Glutamatergic neuron (in vitro differentiated cells): ENCODE results near the gene AGPAT2. TPM values are rescaled to one million over a fixed set of nuclear protein-coding genes. Genes with fewer than 3 reads are reported as not detected.

Experiments used
- DNase-seq: peaks from one replicate; pipeline ENCODE4 v3.0.0; 2022
- H3K27ac Mint-ChIP-seq: one replicate; pipeline ENCODE4 v1.8.0; 2020; ENCODE audit warnings: mild to moderate bottlenecking, mixed read lengths, inconsistent platforms; ENCODE audit not compliant: unreplicated experiment
- H3K27me3 Mint-ChIP-seq: one replicate; pipeline ENCODE4 v1.8.0; 2020; ENCODE audit warnings: mild to moderate bottlenecking, moderate library complexity, mixed read lengths, inconsistent platforms; ENCODE audit not compliant: unreplicated experiment
- H3K36me3 Mint-ChIP-seq: one replicate; pipeline ENCODE4 v1.8.0; 2020; ENCODE audit warnings: mild to moderate bottlenecking, mixed read lengths, inconsistent platforms; ENCODE audit not compliant: unreplicated experiment
- H3K4me1 Mint-ChIP-seq: one replicate; pipeline ENCODE4 v1.8.0; 2020; ENCODE audit warnings: mild to moderate bottlenecking, low read depth, mixed read lengths, inconsistent platforms; ENCODE audit not compliant: unreplicated experiment
- H3K4me3 Mint-ChIP-seq: one replicate; pipeline ENCODE4 v1.8.0; 2020; ENCODE audit warnings: mild to moderate bottlenecking, mixed read lengths, inconsistent platforms; ENCODE audit not compliant: unreplicated experiment
- H3K9me3 Mint-ChIP-seq: one replicate; pipeline ENCODE4 v1.8.0; 2020; ENCODE audit warnings: mild to moderate bottlenecking, moderate library complexity, mixed read lengths, inconsistent platforms; ENCODE audit not compliant: unreplicated experiment
- total RNA-seq: library from RNA; stranded (reverse); fragmentation: NEBNext Ultra II Directional; extraction: Animal tissue kit (Norgen Biotek cat#: 25700); gene quantifications from one replicate; pipeline ENCODE4 v1.2.1, GENCODE V29; 2021; ENCODE audit not compliant: unreplicated experiment
- TF ChIP-seq, protein P1 (sequence below): fragments of 200-600 bp; sonication (generic); IDR thresholded peaks from one replicate; pipeline ENCODE4 v1.5.0; 2021; ENCODE audit not compliant: partially characterized antibody, unreplicated experiment

AGPAT2 gene
- total RNA-seq, 1 donor from 2014 or later: 72.8 TPM

- H3K27me3 Mint-ChIP-seq: peaks cover 3% of the 10 kb centered on the region
- DNase-seq: no peak
- no peaks in the 10 kb centered on the region for H3K36me3 Mint-ChIP-seq
- H3K27ac Mint-ChIP-seq: no peak overlapping the region
- H3K4me1 Mint-ChIP-seq: peaks cover 13% of the 10 kb centered on the region
- H3K9me3 Mint-ChIP-seq: no peaks in the 10 kb centered on the region
- H3K4me3 Mint-ChIP-seq: no peak overlapping the region
- TF ChIP-seq, protein P1, sequence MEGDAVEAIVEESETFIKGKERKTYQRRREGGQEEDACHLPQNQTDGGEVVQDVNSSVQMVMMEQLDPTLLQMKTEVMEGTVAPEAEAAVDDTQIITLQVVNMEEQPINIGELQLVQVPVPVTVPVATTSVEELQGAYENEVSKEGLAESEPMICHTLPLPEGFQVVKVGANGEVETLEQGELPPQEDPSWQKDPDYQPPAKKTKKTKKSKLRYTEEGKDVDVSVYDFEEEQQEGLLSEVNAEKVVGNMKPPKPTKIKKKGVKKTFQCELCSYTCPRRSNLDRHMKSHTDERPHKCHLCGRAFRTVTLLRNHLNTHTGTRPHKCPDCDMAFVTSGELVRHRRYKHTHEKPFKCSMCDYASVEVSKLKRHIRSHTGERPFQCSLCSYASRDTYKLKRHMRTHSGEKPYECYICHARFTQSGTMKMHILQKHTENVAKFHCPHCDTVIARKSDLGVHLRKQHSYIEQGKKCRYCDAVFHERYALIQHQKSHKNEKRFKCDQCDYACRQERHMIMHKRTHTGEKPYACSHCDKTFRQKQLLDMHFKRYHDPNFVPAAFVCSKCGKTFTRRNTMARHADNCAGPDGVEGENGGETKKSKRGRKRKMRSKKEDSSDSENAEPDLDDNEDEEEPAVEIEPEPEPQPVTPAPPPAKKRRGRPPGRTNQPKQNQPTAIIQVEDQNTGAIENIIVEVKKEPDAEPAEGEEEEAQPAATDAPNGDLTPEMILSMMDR: no peak
These were observed 4.0 kb downstream of the AGPAT2 start for GRCh38 chr9:136683173-136683745.

DNA sequence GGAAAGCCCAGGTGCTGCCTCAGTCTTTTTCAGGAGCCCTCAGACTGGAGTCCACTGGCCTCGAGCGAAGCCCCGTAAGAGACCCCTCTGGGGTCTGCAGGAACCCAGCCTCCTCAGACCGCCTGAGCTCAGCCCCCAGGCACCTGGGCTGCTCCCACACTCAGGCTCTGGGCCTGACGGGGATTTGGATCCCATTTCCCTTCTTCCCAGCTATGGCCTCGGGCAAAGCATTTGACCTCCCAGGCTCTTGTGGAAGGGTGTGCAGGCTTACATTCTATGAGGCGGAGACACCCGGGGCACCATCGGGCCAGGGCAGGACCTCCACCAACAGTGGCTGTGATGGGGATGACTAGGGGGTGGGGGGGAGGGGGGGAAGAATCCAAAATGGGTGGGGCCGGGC lies 4.5 kb downstream of the AGPAT2 start:
- Mint-ChIP-seq H3K4me1 (peaks cover 13% of the 10 kb centered on the region), H3K9me3 (no peaks in the 10 kb centered on the region), H3K36me3 (no peaks in the 10 kb centered on the region), H3K4me3 (no peak overlapping the region), H3K27me3 (peaks cover 3% of the 10 kb centered on the region), H3K27ac (no peak overlapping the region)
- TF ChIP-seq, protein P1: no peak
- no peak for DNase-seq

DNA sequence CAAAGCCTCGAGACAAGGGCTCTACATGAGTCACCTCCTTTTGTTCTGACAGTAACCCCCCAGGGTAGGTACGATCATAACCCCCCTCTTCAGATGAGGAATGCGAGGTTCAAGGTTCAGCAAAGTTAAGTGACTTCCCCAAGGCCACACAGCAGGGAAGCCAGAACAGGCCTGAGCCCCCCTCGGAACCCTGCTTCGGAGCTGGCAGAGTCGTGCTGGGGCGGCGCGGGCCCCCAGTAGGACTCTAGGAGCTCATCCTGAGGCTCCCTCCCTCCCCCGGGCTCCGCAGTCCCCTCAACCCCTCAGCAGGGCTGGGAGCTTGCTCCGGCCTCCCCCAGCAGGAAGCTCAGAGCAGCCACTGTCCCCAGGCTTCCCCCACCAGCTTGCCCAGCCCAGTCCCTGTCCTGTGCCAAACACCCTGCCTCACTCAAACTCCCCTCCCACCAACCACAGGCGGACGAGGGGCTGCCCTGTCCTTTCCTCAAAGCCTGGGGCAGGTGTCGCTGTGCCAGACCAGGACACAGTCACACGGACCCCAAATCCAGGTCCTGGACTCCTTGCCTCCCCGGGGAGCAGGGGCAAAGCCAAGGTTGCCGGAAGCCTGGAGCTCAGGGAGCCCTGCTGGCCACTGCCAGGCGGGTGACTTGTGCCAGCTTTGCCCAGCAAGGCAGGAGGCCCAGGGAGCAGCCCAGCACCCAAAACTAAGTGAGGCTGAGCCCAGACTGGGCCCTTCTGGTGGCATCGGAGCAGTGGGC lies 5.1 kb downstream of the AGPAT2 start:
- no peaks in the 10 kb centered on the region for H3K9me3 Mint-ChIP-seq
- H3K27ac Mint-ChIP-seq: no peak overlapping the region
- H3K4me3 Mint-ChIP-seq: no peak overlapping the region
- no peak for DNase-seq
- H3K27me3 Mint-ChIP-seq: peaks cover 3% of the 10 kb centered on the region
- H3K4me1 Mint-ChIP-seq: peaks cover 13% of the 10 kb centered on the region
- H3K36me3 Mint-ChIP-seq: no peaks in the 10 kb centered on the region
- TF ChIP-seq, protein P1: no peak

- DNase-seq: no peak
- Mint-ChIP-seq H3K27ac (no peak overlapping the region), H3K9me3 (no peaks in the 10 kb centered on the region), H3K36me3 (no peaks in the 10 kb centered on the region), H3K4me3 (no peak overlapping the region), H3K4me1 (peaks cover 13% of the 10 kb centered on the region), H3K27me3 (peaks cover 3% of the 10 kb centered on the region)
- TF ChIP-seq, protein P1: no peak
These were observed 6.2 kb downstream of the AGPAT2 start for GRCh38 chr9:136681029-136681428.

- no peak for DNase-seq
- Mint-ChIP-seq H3K4me1 (peaks cover 10% of the 10 kb centered on the region), H3K9me3 (no peaks in the 10 kb centered on the region), H3K27ac (no peak overlapping the region), H3K4me3 (peak overlapping the region; percentile 7), H3K27me3 (peaks cover 3% of the 10 kb centered on the region), H3K36me3 (no peaks in the 10 kb centered on the region)
- TF ChIP-seq, protein P1: no peak
These were observed 7.8 kb downstream of the AGPAT2 start for GRCh38 chr9:136679431-136679941.
